GM19452 (cell line): ENCODE data around the gene DDX20.

ENCODE experiments used
- ATAC-seq: cut with Tn5 transposase; IDR thresholded peaks from one replicate; pipeline ENCODE4 v1.9.1; 2021; ENCODE audit not compliant: unreplicated experiment

Gene DDX20

GRCh38 chr1:111746614-111746999, 9.1 kb upstream of the DDX20 start:
- no peak for ATAC-seq

- ATAC-seq = no peak
These were observed 8.4 kb upstream of the DDX20 start for GRCh38 chr1:111747282-111747734.

GRCh38 chr1:111747947-111748346, 7.8 kb upstream of the DDX20 start:
- ATAC-seq = no peak

GRCh38 chr1:111749628-111750027, 6.1 kb upstream of the DDX20 start:
- no peak for ATAC-seq

GRCh38 chr1:111750856-111751255, 4.8 kb upstream of the DDX20 start:
- ATAC-seq = no peak

- no peak for ATAC-seq
These were observed 3.7 kb upstream of the DDX20 start for GRCh38 chr1:111751906-111752575.

- no peak for ATAC-seq
These were observed 744 bp upstream of the DDX20 start for GRCh38 chr1:111754984-111755330.

GRCh38 chr1:111756124-111756513, 418 bp downstream of the DDX20 start:
- no peak for ATAC-seq

- ATAC-seq = no peak
These were observed 2.7 kb downstream of the DDX20 start for GRCh38 chr1:111758373-111758772.

- no peak for ATAC-seq
These were observed 6.0 kb downstream of the DDX20 start for GRCh38 chr1:111761717-111762116.

GRCh38 chr1:111762332-111762731, 6.6 kb downstream of the DDX20 start:
- ATAC-seq = no peak

GRCh38 chr1:111768023-111768422, 12.3 kb downstream of the DDX20 start:
- no peak for ATAC-seq

GRCh38 chr1:111768625-111769024, 12.9 kb downstream of the DDX20 start:
- no peak for ATAC-seq

GRCh38 chr1:111769517-111770146, 13.9 kb downstream of the DDX20 start:
- ATAC-seq = no peak

GRCh38 chr1:111770916-111771315, 15.2 kb downstream of the DDX20 start:
- no peak for ATAC-seq

- no peak for ATAC-seq
These were observed 20.3 kb downstream of the DDX20 start for GRCh38 chr1:111775966-111776365.

GRCh38 chr1:111776391-111776790, 20.7 kb downstream of the DDX20 start:
- no peak for ATAC-seq

GRCh38 chr1:111776861-111777260, 21.2 kb downstream of the DDX20 start:
- ATAC-seq = no peak

- no peak for ATAC-seq
These were observed 21.6 kb downstream of the DDX20 start for GRCh38 chr1:111777301-111777700.

GRCh38 chr1:111778066-111778465, 22.4 kb downstream of the DDX20 start:
- ATAC-seq = no peak

- ATAC-seq = no peak
These were observed 22.9 kb downstream of the DDX20 start for GRCh38 chr1:111778541-111779051.

- no peak for ATAC-seq
These were observed 23.8 kb downstream of the DDX20 start for GRCh38 chr1:111779546-111779945.
